Measurements from ENCODE around the gene GPATCH4. TPM values are rescaled to one million over a fixed set of nuclear protein-coding genes. Genes with fewer than 3 reads are reported as not detected.
A peak's percentile ranks its signal among the peaks of the same experiment; 100 is the strongest.

Gene GPATCH4
- total RNA-seq, 1 donor from 2014 or later, result 71.8 TPM

GRCh38 chr1:156552518-156552917 is 48.8 kb downstream of the GPATCH4 start:
- TF ChIP-seq CTCF (IDR thresholded peaks at IDR 0.05), result no peak
- CTCF ChIA-PET, result no interaction called here
- peak overlapping the region; percentile 27 for H3K27ac Mint-ChIP-seq

GRCh38 chr1:156551869-156552268 is 49.4 kb downstream of the GPATCH4 start:
- ATAC-seq (ENCODE audit: low read depth), result no peak
- ChIA-PET POLR2A (interaction anchor here (1.3 to 2.9 kb wide), 7 partner anchors 27 to 71 kb away, joined by 4 to 19 read pairs (median 11); partner anchors contain the start of gene MEF2D), CTCF (interaction anchor here (1.2 to 2.0 kb wide), 3 partner anchors 35 to 71 kb away, joined by 3 to 9 read pairs (median 4); no protein-coding TSS in a partner anchor)
- Mint-ChIP-seq H3K36me3 (ENCODE audit: low read depth) (no peaks in the 10 kb centered on the region), H3K4me3 (no peak overlapping the region), H3K9me3 (no peaks in the 10 kb centered on the region), H3K27me3 (no peaks in the 10 kb centered on the region), H3K27ac (peak overlapping the region; percentile 66), H3K4me1 (peaks cover 49% of the 10 kb centered on the region)
- intact Hi-C loops (cut with micrococcal nuclease), result loop anchor here (2.0 kb wide), 1 partner anchor 71 kb away; no protein-coding TSS in a partner anchor
- no peak for TF ChIP-seq CTCF (IDR thresholded peaks at IDR 0.05)
- DNase-seq, result no peak

More at GRCh38 chr1:156552518-156552917, 48.8 kb downstream of the GPATCH4 start:
- no peaks in the 10 kb centered on the region for H3K27me3 Mint-ChIP-seq
- no peak for DNase-seq
- no peaks in the 10 kb centered on the region for H3K9me3 Mint-ChIP-seq
- H3K4me1 Mint-ChIP-seq, result peaks cover 49% of the 10 kb centered on the region
- intact Hi-C loops (cut with micrococcal nuclease), result loop anchor here (2.0 kb wide), 1 partner anchor 72 kb away; no protein-coding TSS in a partner anchor
- peak overlapping the region; percentile 2 for H3K4me3 Mint-ChIP-seq
- H3K36me3 Mint-ChIP-seq (ENCODE audit: low read depth), result no peaks in the 10 kb centered on the region
- no peak for ATAC-seq (ENCODE audit: low read depth)
- POLR2A ChIA-PET, result interaction anchor here (1.1 to 2.9 kb wide), 3 partner anchors 47 to 64 kb away, joined by 3 to 16 read pairs (median 4); no protein-coding TSS in a partner anchor

GRCh38 chr1:156551066-156551643 is 50.1 kb downstream of the GPATCH4 start:
- POLR2A ChIA-PET, result interaction anchor here (0.9 to 2.9 kb wide), 9 partner anchors 26 to 94 kb away, joined by 3 to 19 read pairs (median 7); partner anchors contain the start of genes MEF2D and NAXE
- no peaks in the 10 kb centered on the region for H3K27me3 Mint-ChIP-seq
- H3K36me3 Mint-ChIP-seq (ENCODE audit: low read depth), result no peaks in the 10 kb centered on the region
- ATAC-seq (ENCODE audit: low read depth) (peak; percentile 67), DNase-seq (no peak)
- peaks cover 49% of the 10 kb centered on the region for H3K4me1 Mint-ChIP-seq
- CTCF ChIA-PET, result interaction anchor here (1.2 to 2.0 kb wide), 4 partner anchors 36 to 71 kb away, joined by 3 to 9 read pairs (median 5); no protein-coding TSS in a partner anchor
- intact Hi-C loops (cut with micrococcal nuclease), result no loop called here
- no peak overlapping the region for H3K4me3 Mint-ChIP-seq
- peak overlapping the region; percentile 66 for H3K27ac Mint-ChIP-seq
- TF ChIP-seq CTCF (IDR thresholded peaks at IDR 0.05), result no peak
- H3K9me3 Mint-ChIP-seq, result no peaks in the 10 kb centered on the region

GRCh38 chr1:156550346-156550745 is 50.9 kb downstream of the GPATCH4 start:
- Mint-ChIP-seq H3K27ac (peak overlapping the region; percentile 66), H3K4me3 (no peak overlapping the region), H3K9me3 (no peaks in the 10 kb centered on the region), H3K36me3 (ENCODE audit: low read depth) (no peaks in the 10 kb centered on the region), H3K4me1 (peaks cover 48% of the 10 kb centered on the region), H3K27me3 (no peaks in the 10 kb centered on the region)
- ChIA-PET POLR2A (interaction anchor here (0.5 to 2.7 kb wide), 7 partner anchors 32 to 188 kb away, joined by 3 to 19 read pairs (median 4); partner anchors contain the start of gene MEF2D), CTCF (interaction anchor here (1.5 to 2.0 kb wide), 2 partner anchors 49 to 70 kb away, joined by 6 to 9 read pairs; no protein-coding TSS in a partner anchor)
- no peak for TF ChIP-seq CTCF (IDR thresholded peaks at IDR 0.05)
- ATAC-seq (ENCODE audit: low read depth) (no peak), DNase-seq (no peak)
- intact Hi-C loops (cut with micrococcal nuclease), result no loop called here

- intact Hi-C loops (cut with micrococcal nuclease), result loop anchor here (5.0 kb wide), 1 partner anchor 43 kb away; no protein-coding TSS in a partner anchor
- ATAC-seq (ENCODE audit: low read depth) (no peak), DNase-seq (no peak)
- no peaks in the 10 kb centered on the region for H3K9me3 Mint-ChIP-seq
- no peaks in the 10 kb centered on the region for H3K36me3 Mint-ChIP-seq (ENCODE audit: low read depth)
- peaks cover 44% of the 10 kb centered on the region for H3K4me1 Mint-ChIP-seq
- peak overlapping the region; percentile 18 for H3K27ac Mint-ChIP-seq
- H3K27me3 Mint-ChIP-seq, result no peaks in the 10 kb centered on the region
- POLR2A ChIA-PET, result interaction anchor here (0.5 to 2.7 kb wide), 5 partner anchors 41 to 188 kb away, joined by 3 to 11 read pairs (median 4); partner anchors contain the start of gene MEF2D
- H3K4me3 Mint-ChIP-seq, result no peak overlapping the region
- CTCF ChIA-PET, result interaction anchor here (1.5 to 2.0 kb wide), 2 partner anchors 48 to 69 kb away, joined by 6 to 9 read pairs; no protein-coding TSS in a partner anchor
- TF ChIP-seq CTCF (IDR thresholded peaks at IDR 0.05), result no peak
Measured at GRCh38 chr1:156549831-156550230, 51.4 kb downstream of the GPATCH4 start.

All from activated B cell treated with CpG ODN at 0.5 μM for 24 hours (primary cell).